Esophagus muscularis mucosa (tissue), 4 donors: Measurements from ENCODE around the gene ASMTL. TPM values are rescaled to one million over a fixed set of nuclear protein-coding genes. Genes with fewer than 3 reads are reported as not detected.

Experiments used
- DNase-seq: peaks from one replicate; pipeline ENCODE4 v3.0.0-alpha.2; 2017; ENCODE audit errors: extremely low spot score
- H3K27ac ChIP-seq, 4 donors: fragments of 200-600 bp; sonication (generic); replicated peaks in 1 of 4; 1 replicate in 3 of 4; 2 replicates in 1 of 4; pipeline ENCODE4 v1.5.1; 2016 to 2019; ENCODE audit warnings: mild to moderate bottlenecking in 1 of 4
- H3K27me3 ChIP-seq, 4 donors: fragments of 200-600 bp; sonication (generic); one replicate each; pipeline versions ENCODE4 v1.5.1 to v1.6.0; 2016 to 2019
- H3K36me3 ChIP-seq, 4 donors: fragments of 200-600 bp; sonication (generic); one replicate each; pipeline ENCODE4 v1.5.1; 2016 to 2019
- H3K4me1 ChIP-seq, 4 donors: fragments of 200-600 bp; sonication (generic); one replicate each; pipeline ENCODE4 v1.5.1; 2016 to 2019
- H3K4me3 ChIP-seq, 4 donors: fragments of 200-600 bp; sonication (generic); 1 replicate in 2 of 4; 2 replicates in 2 of 4; pipeline ENCODE4 v1.5.1; 2016 to 2019; ENCODE audit warnings: mild to moderate bottlenecking in 4 of 4, moderate library complexity in 1 of 4
- H3K9me3 ChIP-seq, 4 donors: fragments of 200-600 bp; sonication (generic); 1 replicate in 3 of 4; 2 replicates in 1 of 4; pipeline ENCODE4 v1.5.1; 2016 to 2019
- EP300 ChIP-seq: sonication (generic); formaldehyde crosslinking; IDR thresholded peaks from one replicate; pipeline ENCODE4 v1.6.1; 2017; ENCODE audit warnings: antibody characterized with exemption
- POLR2A ChIP-seq: fragments of 450-650 bp; IDR thresholded peaks from one replicate; pipeline ENCODE4 v1.6.1; 2017; ENCODE audit warnings: antibody characterized with exemption, moderate library complexity, mild to moderate bottlenecking, low read depth
- POLR2AphosphoS5 ChIP-seq, 2 donors: sonication (generic); formaldehyde crosslinking; IDR thresholded peaks; one replicate each; pipeline ENCODE4 v1.6.1; 2017; ENCODE audit warnings: antibody characterized with exemption in 2 of 2
- WGBS: methylation state at CpG from one replicate; pipeline ENCODE4 v1.1.5; 2018; 5-methylcytosine and 5-hydroxymethylcytosine counted together
- intact Hi-C: fragments of 100-400 bp; cut with DNase I; formaldehyde crosslinking; loops from one replicate; pipeline ENCODE4 v1.15.1; 2023
- total RNA-seq, 4 donors: library from RNA; depleted of rRNA; stranded (reverse); fragments of >200 nt; gene quantifications; one replicate each; pipeline versions ENCODE4 v1.1.0 to v1.2.1, GENCODE V29; 2016
- TF ChIP-seq, protein P1 (sequence below), 3 experiments: fragments of 200-600 bp in 2 of 3; fragments of 450-650 bp in 1 of 3; sonication (generic) in 2 of 3; IDR thresholded peaks; one replicate each; pipeline ENCODE4 v1.5.1; 2017 to 2019; ENCODE audit warnings: antibody characterized with exemption in 3 of 3, mild to moderate bottlenecking in 2 of 3, moderate library complexity in 1 of 3

The ASMTL gene
- total RNA-seq, 4 donors from 2014 or later = 28.7 to 52.2 (median 32.8) TPM

DNA sequence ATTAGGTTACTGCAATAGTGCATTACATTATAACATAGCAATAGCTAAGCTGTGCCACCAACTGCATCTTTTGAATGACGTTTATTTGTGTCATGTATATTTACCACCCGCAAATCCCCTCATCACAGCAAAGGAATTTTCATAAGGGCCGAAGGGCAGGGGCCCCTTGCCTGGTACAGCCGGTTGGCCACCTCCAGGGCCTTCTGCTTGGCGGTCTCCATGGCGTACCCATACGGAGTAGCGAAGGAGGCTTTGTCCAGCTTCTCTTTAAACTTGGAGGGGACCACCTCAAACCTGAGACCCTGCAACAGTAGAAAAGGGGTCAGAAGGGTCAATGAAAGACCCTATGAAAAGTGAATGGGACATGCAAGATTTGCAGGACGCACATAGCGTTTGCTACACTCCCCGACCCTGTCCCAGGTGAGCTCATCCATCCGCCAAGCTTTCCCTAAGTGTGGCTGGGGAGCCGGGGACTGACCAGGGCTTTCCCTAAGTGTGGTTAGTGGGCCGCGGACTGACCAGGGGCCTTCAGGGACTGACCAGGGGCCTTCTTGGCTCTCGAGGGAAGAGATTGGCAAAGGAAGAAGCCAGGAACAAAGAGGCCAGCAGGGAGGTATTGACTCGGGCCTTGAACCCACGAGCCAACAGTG, 10.6 kb downstream of the ASMTL start:
- no peak overlapping the region for H3K4me3 ChIP-seq
- intact Hi-C loops = no loop called here
- peaks cover 9 to 51% (median 33%) of the 10 kb centered on the region in 4 donors for H3K36me3 ChIP-seq

DNA sequence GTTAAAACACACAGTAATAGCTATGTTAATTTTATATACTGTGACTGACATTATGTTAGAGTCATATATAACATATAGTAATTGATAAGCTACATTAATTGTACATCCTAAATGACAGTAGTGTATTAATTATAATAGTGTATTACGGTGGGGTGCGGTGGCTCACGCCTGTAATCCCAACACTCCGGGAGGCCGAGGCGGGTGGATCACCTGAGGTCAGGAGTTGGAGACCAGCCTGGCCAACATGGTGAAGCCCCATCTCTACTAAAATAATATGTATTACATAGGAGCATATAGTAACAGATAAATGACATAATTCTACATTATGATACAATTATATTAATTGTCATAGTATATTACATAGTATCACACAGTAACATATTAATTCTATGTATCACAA, 12.2 kb downstream of the ASMTL start:
- Histone ChIP-seq H3K36me3 (peaks cover 9 to 67% (median 45%) of the 10 kb centered on the region in 4 donors), H3K9me3 (no peaks in the 10 kb centered on the region), H3K27me3 (no peaks in the 10 kb centered on the region), H3K4me3 (no peak overlapping the region), H3K27ac (no peak overlapping the region), H3K4me1 (no peaks in the 10 kb centered on the region)
- TF ChIP-seq, protein P1, sequence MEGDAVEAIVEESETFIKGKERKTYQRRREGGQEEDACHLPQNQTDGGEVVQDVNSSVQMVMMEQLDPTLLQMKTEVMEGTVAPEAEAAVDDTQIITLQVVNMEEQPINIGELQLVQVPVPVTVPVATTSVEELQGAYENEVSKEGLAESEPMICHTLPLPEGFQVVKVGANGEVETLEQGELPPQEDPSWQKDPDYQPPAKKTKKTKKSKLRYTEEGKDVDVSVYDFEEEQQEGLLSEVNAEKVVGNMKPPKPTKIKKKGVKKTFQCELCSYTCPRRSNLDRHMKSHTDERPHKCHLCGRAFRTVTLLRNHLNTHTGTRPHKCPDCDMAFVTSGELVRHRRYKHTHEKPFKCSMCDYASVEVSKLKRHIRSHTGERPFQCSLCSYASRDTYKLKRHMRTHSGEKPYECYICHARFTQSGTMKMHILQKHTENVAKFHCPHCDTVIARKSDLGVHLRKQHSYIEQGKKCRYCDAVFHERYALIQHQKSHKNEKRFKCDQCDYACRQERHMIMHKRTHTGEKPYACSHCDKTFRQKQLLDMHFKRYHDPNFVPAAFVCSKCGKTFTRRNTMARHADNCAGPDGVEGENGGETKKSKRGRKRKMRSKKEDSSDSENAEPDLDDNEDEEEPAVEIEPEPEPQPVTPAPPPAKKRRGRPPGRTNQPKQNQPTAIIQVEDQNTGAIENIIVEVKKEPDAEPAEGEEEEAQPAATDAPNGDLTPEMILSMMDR (IDR thresholded peaks at IDR 0.05) = no peak
- TF ChIP-seq POLR2A (no peak), EP300 (no peak), POLR2AphosphoS5 (IDR thresholded peaks at IDR 0.05) (no peak)
- DNase-seq = peak; percentile 14
- WGBS = 98% methylated on average over 6 of the region's 6 CpGs
- intact Hi-C loops = no loop called here

More for the DNA sequence above, 10.6 kb downstream of the ASMTL start:
- Histone ChIP-seq H3K27ac (no peak overlapping the region), H3K9me3 (no peaks in the 10 kb centered on the region), H3K27me3 (no peaks in the 10 kb centered on the region), H3K4me1 (no peaks in the 10 kb centered on the region)
- 95% methylated on average over 18 of the region's 18 CpGs for WGBS
- TF ChIP-seq EP300 (no peak), POLR2A (no peak), POLR2AphosphoS5 (IDR thresholded peaks at IDR 0.05) (no peak)
- TF ChIP-seq, protein P1 (IDR thresholded peaks at IDR 0.05) = no peak
- peak; percentile 72 for DNase-seq

DNA sequence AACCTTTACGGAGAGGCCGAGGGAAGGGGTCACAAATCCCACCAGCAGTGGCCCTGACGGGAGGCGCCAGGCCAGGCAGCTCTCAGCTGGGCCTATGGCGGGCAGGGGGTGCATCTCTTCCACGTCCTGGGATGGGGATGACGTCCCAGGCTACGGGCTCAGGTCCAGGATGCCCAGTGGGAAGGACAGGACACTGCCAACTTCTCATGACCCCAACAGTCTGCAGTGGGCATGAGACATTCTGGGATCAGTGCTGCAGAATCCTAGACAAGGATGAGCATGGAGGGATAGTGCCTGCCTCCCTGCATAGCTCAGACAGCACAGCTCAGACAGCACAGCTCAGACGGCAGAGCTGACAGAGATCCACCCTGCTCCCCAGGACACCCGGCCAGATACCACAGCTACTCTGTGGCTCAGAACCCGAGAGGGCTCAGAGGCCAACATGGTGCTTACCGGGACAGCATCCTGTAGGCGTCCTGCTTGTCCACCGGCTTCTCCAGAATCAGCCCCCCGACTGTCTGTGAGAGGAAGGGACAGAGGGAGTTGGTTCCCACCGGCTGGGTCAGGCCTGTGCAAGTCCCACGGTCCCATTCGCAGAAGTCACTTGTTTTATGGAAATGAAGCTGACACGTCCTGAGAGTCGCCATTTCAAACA, 17.3 kb downstream of the ASMTL start:
- TF ChIP-seq, protein P1 (IDR thresholded peaks at IDR 0.05) = no peak
- TF ChIP-seq POLR2A (no peak), POLR2AphosphoS5 (IDR thresholded peaks at IDR 0.05) (no peak), EP300 (no peak)
- Histone ChIP-seq H3K27ac (no peak overlapping the region), H3K27me3 (no peaks in the 10 kb centered on the region), H3K4me3 (no peak overlapping the region), H3K4me1 (no peaks in the 10 kb centered on the region), H3K36me3 (peaks cover 6 to 88% (median 66%) of the 10 kb centered on the region in 4 donors), H3K9me3 (no peaks in the 10 kb centered on the region)
- intact Hi-C loops = no loop called here
- DNase-seq = no peak
- 85% methylated on average over 9 of the region's 20 CpGs for WGBS

DNA sequence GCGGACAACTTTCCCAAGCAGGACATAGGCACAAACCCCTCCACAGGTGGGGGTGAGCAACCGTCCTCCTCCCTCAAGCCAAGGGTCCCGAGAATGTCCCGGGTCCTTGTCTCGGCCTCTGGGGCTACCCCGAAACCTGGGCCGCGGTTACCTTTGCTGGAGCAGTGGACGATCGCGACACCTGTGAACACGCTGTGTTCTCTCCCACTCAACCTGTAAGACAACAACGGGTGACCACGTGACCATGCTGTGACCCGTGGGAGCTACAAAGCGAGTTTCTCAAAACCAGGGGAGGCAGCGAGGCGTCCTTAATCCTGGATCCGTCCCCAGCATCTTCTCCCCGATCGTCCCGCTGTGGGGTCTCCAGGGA, 17.9 kb downstream of the ASMTL start:
- H3K4me3 ChIP-seq = no peak overlapping the region
- no peak for DNase-seq
- H3K36me3 ChIP-seq = peaks cover 6 to 88% (median 67%) of the 10 kb centered on the region in 4 donors
- H3K9me3 ChIP-seq = no peaks in the 10 kb centered on the region
- H3K27me3 ChIP-seq = no peaks in the 10 kb centered on the region
- H3K27ac ChIP-seq = no peak overlapping the region
- TF ChIP-seq POLR2AphosphoS5 (IDR thresholded peaks at IDR 0.05) (no peak), POLR2A (no peak), EP300 (no peak)
- TF ChIP-seq, protein P1 (IDR thresholded peaks at IDR 0.05) = no peak
- WGBS = 95% methylated on average over 22 of the region's 22 CpGs
- H3K4me1 ChIP-seq = no peaks in the 10 kb centered on the region
- intact Hi-C loops = no loop called here
